Measurements from ENCODE around the gene WNK3. TPM values are rescaled to one million over a fixed set of nuclear protein-coding genes. Genes with fewer than 3 reads are reported as not detected.

WNK3 gene
- total RNA-seq, 2 donors from 2014 or later, result 1.7 to 3.0 TPM

DNA sequence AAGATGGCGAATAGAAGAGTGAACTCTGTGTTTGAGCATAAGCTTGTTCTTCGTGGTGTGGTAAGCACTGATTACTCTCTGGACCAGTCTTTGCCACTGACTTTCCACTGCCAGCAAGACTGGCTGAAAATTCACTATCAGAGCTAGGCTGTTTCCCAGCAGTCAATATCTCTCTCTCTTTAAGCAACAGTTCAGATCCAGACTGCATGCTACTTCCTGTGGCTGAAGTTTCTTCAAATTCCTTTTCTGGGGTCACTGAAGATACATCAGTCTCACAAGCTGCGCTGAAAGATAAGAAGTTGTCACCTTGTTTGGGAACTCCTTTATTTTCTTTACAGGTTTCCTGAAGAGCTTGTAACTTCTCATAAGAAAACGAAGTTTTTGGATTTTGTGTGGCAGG, 120.8 kb downstream of the WNK3 start:
- H3K9me3 ChIP-seq, result peaks cover 0 to 10% of the 10 kb centered on the region in 2 donors
- H3K4me1 ChIP-seq, result no peaks in the 10 kb centered on the region
- TF ChIP-seq, protein P1, sequence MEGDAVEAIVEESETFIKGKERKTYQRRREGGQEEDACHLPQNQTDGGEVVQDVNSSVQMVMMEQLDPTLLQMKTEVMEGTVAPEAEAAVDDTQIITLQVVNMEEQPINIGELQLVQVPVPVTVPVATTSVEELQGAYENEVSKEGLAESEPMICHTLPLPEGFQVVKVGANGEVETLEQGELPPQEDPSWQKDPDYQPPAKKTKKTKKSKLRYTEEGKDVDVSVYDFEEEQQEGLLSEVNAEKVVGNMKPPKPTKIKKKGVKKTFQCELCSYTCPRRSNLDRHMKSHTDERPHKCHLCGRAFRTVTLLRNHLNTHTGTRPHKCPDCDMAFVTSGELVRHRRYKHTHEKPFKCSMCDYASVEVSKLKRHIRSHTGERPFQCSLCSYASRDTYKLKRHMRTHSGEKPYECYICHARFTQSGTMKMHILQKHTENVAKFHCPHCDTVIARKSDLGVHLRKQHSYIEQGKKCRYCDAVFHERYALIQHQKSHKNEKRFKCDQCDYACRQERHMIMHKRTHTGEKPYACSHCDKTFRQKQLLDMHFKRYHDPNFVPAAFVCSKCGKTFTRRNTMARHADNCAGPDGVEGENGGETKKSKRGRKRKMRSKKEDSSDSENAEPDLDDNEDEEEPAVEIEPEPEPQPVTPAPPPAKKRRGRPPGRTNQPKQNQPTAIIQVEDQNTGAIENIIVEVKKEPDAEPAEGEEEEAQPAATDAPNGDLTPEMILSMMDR (IDR thresholded peaks at IDR 0.05), result no peak
- H3K27me3 ChIP-seq, result no peaks in the 10 kb centered on the region
- H3K36me3 ChIP-seq, result no peaks in the 10 kb centered on the region
- no peak overlapping the region for H3K4me3 ChIP-seq
- H3K27ac ChIP-seq, result no peak overlapping the region
- no peak for DNase-seq (ENCODE audit: low spot score)

DNA sequence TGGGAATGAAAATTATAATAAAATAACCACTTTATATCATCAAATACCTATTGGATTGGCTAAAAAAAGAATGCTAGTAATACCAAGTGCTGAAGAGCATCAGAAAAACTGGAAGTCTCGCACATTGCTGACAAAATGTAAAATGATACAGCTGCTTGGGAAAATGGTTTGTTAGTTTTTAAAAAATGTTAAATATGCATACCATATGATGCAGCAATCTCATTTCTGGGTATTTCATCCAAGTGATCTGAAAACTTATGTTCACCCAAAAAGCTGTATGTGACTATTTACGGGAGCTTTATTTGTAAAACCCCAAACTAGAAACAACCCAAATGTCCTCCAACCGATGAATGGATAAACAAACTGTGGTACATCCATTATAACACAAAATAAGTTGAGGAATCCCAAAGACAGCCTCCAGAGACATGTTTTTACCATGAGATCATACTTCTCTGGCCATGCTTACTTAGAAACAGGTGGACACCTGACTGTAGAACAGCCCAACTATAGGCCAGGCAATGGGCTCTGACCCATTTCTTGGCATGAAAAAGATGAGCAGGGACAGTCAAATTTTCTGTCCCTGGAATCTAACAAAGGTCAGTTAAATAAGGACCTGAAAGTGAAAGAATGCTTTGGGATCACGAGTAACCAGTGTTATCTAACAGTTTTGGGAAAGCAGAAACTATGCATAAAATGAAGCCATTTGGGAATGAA, 127.3 kb downstream of the WNK3 start:
- H3K36me3 ChIP-seq, result no peaks in the 10 kb centered on the region
- H3K9me3 ChIP-seq, result no peaks in the 10 kb centered on the region
- no peak for DNase-seq (ENCODE audit: low spot score)
- TF ChIP-seq, protein P1 (IDR thresholded peaks at IDR 0.05), result no peak
- no peak overlapping the region for H3K4me3 ChIP-seq
- H3K27ac ChIP-seq, result no peak overlapping the region
- H3K27me3 ChIP-seq, result no peaks in the 10 kb centered on the region
- no peaks in the 10 kb centered on the region for H3K4me1 ChIP-seq

- no peaks in the 10 kb centered on the region for H3K36me3 ChIP-seq
- no peaks in the 10 kb centered on the region for H3K4me1 ChIP-seq
- TF ChIP-seq, protein P1 (IDR thresholded peaks at IDR 0.05), result no peak
- H3K9me3 ChIP-seq, result no peaks in the 10 kb centered on the region
- DNase-seq (ENCODE audit: low spot score), result no peak
- no peak overlapping the region for H3K27ac ChIP-seq
- no peaks in the 10 kb centered on the region for H3K27me3 ChIP-seq
- no peak overlapping the region for H3K4me3 ChIP-seq
Observed at GRCh38 chrX:54223581-54223980, 134.3 kb downstream of the WNK3 start.

- no peaks in the 10 kb centered on the region for H3K9me3 ChIP-seq
- H3K4me3 ChIP-seq, result no peak overlapping the region
- no peak overlapping the region for H3K27ac ChIP-seq
- no peaks in the 10 kb centered on the region for H3K4me1 ChIP-seq
- no peaks in the 10 kb centered on the region for H3K27me3 ChIP-seq
- H3K36me3 ChIP-seq, result no peaks in the 10 kb centered on the region
- TF ChIP-seq, protein P1 (IDR thresholded peaks at IDR 0.05), result no peak
- DNase-seq (ENCODE audit: low spot score), result no peak
Observed at GRCh38 chrX:54213603-54214002, 144.2 kb downstream of the WNK3 start.

DNA sequence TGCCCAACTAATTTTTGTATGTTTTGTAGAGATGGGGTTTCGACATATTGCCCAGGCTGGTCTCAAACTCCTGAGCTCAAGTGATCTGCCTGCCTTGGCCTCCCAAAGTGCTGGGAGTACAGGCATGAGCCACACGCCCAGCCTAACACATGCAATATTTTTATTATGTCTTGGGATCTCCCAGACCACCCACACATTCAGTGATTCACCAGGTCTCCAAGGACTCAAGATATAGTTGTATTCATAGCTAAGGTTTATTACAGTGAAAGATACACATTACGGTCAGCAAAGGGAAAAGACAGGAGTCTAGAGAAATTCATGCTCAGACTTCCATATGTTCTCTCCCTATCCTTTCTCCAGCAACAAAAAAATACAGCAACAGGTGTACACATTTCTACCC, 149.3 kb downstream of the WNK3 start:
- no peaks in the 10 kb centered on the region for H3K4me1 ChIP-seq
- H3K9me3 ChIP-seq, result no peaks in the 10 kb centered on the region
- no peak for DNase-seq (ENCODE audit: low spot score)
- no peaks in the 10 kb centered on the region for H3K36me3 ChIP-seq
- TF ChIP-seq, protein P1 (IDR thresholded peaks at IDR 0.05), result no peak
- H3K27ac ChIP-seq, result no peak overlapping the region
- H3K27me3 ChIP-seq, result no peaks in the 10 kb centered on the region
- no peak overlapping the region for H3K4me3 ChIP-seq

DNA sequence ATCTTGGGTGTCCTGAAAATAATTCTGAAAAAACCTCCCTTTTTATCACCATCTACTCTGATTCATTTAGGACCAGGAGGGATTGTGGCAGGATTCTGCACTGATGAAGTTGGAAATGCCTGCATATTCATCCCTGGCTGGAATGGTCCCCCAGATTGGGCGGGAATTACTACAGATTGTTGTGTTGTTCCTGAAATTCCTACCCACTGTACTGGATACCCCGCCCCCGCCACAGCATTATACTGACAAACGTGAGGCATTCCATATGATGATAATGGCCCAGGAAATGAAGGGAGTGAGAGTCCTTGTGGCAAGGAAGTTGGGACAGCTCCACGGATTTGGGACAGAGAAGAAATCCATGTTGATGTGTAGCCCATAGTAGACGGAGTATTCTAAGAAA, 159.6 kb downstream of the WNK3 start:
- Histone ChIP-seq H3K27ac (no peak overlapping the region), H3K27me3 (no peaks in the 10 kb centered on the region), H3K4me1 (no peaks in the 10 kb centered on the region), H3K9me3 (no peaks in the 10 kb centered on the region), H3K4me3 (no peak overlapping the region), H3K36me3 (no peaks in the 10 kb centered on the region)
- TF ChIP-seq, protein P1 (IDR thresholded peaks at IDR 0.05), result no peak
- no peak for DNase-seq (ENCODE audit: low spot score)
